Suprapubic skin (tissue), 4 donors: ENCODE measurements around the gene GRAP2.

Experiments used
- CTCF ChIP-seq, 2 donors: fragments of 200-600 bp in 1 of 2; fragments of 450-650 bp in 1 of 2; sonication (generic) in 1 of 2; IDR thresholded peaks; one replicate each; pipeline ENCODE4 v1.5.1; 2016 to 2019; ENCODE audit warnings: antibody characterized with exemption in 2 of 2, mild to moderate bottlenecking in 1 of 2, moderate library complexity in 1 of 2
- POLR2A ChIP-seq, 2 donors: fragments of 450-650 bp; IDR thresholded peaks; one replicate each; pipeline ENCODE4 v1.6.1; 2017; ENCODE audit warnings: antibody characterized with exemption in 2 of 2, mild to moderate bottlenecking in 2 of 2, moderate library complexity in 2 of 2
- POLR2AphosphoS5 ChIP-seq, 3 donors: sonication (generic); formaldehyde crosslinking; IDR thresholded peaks; one replicate each; pipeline ENCODE4 v1.6.1; 2017; ENCODE audit warnings: antibody characterized with exemption in 3 of 3

DNA sequence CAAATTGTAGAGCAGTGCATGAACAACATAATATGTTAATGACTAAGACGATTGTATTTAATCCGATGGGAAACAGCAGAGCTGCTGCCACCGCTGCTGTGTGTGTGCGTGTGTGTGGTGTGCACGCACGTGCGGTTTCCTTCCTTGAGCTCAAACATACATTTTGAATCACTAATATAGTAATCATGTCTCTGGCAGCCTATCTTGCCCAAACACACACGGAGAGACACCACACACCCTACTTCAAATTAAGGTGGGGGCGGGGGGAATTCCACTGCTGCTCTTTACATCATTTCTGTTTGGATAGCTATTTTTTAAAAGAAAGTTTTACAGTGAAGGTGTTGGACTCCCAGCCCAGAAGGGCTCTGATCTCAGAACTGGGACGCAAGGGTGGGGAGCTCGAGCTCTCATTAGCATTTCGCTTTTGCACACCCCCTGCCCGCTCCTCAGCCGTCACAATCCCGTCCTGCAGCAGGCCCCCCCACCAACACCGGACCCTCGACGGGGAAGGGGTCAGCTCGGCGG, 93.2 kb downstream of the GRAP2 start:
- TF ChIP-seq POLR2A (IDR thresholded peaks at IDR 0.05) (no peak), CTCF (IDR thresholded peaks at IDR 0.05) (no peak), POLR2AphosphoS5 (IDR thresholded peaks at IDR 0.05) (no peak)
